K562 (cell line): ENCODE measurements around the gene NFIC. TPM values are rescaled to one million over a fixed set of nuclear protein-coding genes. Genes with fewer than 3 reads are reported as not detected.
A peak's percentile ranks its signal among the peaks of the same experiment; 100 is the strongest.

Experiments
- ARID1B ChIP-seq: fragments of 450-650 bp; IDR thresholded peaks from 2 replicates; pipeline ENCODE4 v1.6.1; 2016; ENCODE audit warnings: antibody characterized with exemption, mild to moderate bottlenecking, inconsistent platforms
- E2F3 ChIP-seq: fragments of 250-450 bp; sonication (Bioruptor Pico); IDR thresholded peaks from 2 replicates; pipeline ENCODE4 v1.4.0; 2020; ENCODE audit warnings: mild to moderate bottlenecking
- ESRRA ChIP-seq: fragments of 450-650 bp; IDR thresholded peaks from 2 replicates; pipeline ENCODE4 v1.6.1; 2014; ENCODE audit warnings: low read depth, mild to moderate bottlenecking, moderate library complexity, borderline replicate concordance
- FOXA3 ChIP-seq, 2 experiments: fragments of 450-650 bp in 1 of 2; sonication (generic) in 1 of 2; formaldehyde crosslinking; IDR thresholded peaks in 1 of 2; conservative IDR thresholded peaks in 1 of 2; 2 replicates each; pipeline versions ENCODE4 v1.4.0 to v1.8.0; 2020 to 2022; ENCODE audit warnings: mild to moderate bottlenecking in 2 of 2, missing genetic modification reagents in 1 of 2
- GABPA ChIP-seq: fragments of 200-800 bp; sonication (Bioruptor generic); conservative IDR thresholded peaks from 2 replicates; pipeline ENCODE4 v1.6.1; 2016; ENCODE audit warnings: low read depth, missing genetic modification characterization, missing compliant biosample characterization
- IRF9 ChIP-seq: fragments of 450-650 bp; IDR thresholded peaks from 2 replicates; pipeline ENCODE4 v1.6.1; 2016; ENCODE audit warnings: missing biosample characterization, missing genetic modification characterization
- LARP7 ChIP-seq: fragments of 450-650 bp; IDR thresholded peaks from 2 replicates; pipeline ENCODE4 v1.6.1; 2016
- NR2C2 ChIP-seq, 2 experiments: fragments of 200-800 bp in 1 of 2; sonication (Bioruptor generic) in 1 of 2; sonication (generic) in 1 of 2; formaldehyde crosslinking in 1 of 2; IDR thresholded peaks; 2 replicates each; pipeline versions ENCODE4 v1.6.1 to v1.8.0; 2016 to 2022; ENCODE audit warnings: mild to moderate bottlenecking in 1 of 2, missing compliant biosample characterization in 1 of 2, missing genetic modification characterization in 1 of 2, missing genetic modification reagents in 1 of 2
- U2AF1 ChIP-seq: fragments of 200-400 bp; formaldehyde crosslinking; optimal IDR thresholded peaks from 2 replicates; pipeline ENCODE3; 2017; ENCODE audit warnings: mild to moderate bottlenecking, low read depth, low read length, moderate library complexity
- UBTF ChIP-seq, 2 experiments: IDR thresholded peaks; 2 replicates each; pipeline ENCODE4 v1.6.1; 2012; ENCODE audit warnings: improper control_type of control experiment in 2 of 2, low read depth in 2 of 2, low read length in 2 of 2, borderline replicate concordance in 1 of 2
- ZC3H4 ChIP-seq: sonication (generic); formaldehyde crosslinking; IDR thresholded peaks from 2 replicates; pipeline ENCODE4 v1.9.0; 2021; ENCODE audit warnings: missing genetic modification reagents, borderline replicate concordance
- ZNF76 ChIP-seq: fragments of 250-450 bp; sonication (Bioruptor Pico); IDR thresholded peaks from 2 replicates; pipeline ENCODE4 v1.4.0; 2020; ENCODE audit warnings: mild to moderate bottlenecking, moderate library complexity, borderline replicate concordance
- ZNF785 ChIP-seq: fragments of 250-450 bp; sonication (Bioruptor Pico); IDR thresholded peaks from 2 replicates; pipeline ENCODE4 v1.4.0; 2020; ENCODE audit warnings: mild to moderate bottlenecking
- polyA plus RNA-seq, 8 experiments: library from polyadenylated mRNA; depleted of rRNA in 4 of 8; stranded (reverse) in 5 of 8; unstranded in 3 of 8; fragments of >200 nt; fragmentation: Nextera tagmentation in 2 of 8; fragmentation: Illumina TruSeq in 1 of 8; extraction: Ambion mirVana in 2 of 8; extraction: Trizol in 1 of 8; gene quantifications; 2 replicates each; pipeline versions ENCODE4 v1.2.1 to v1.2.3, GENCODE V29; 2011 to 2014; ENCODE audit warnings: inconsistent platforms in 1 of 8, missing spikeins in 1 of 8
- total RNA-seq, 7 experiments: library from RNA; depleted of rRNA in 6 of 7; stranded (reverse); fragments of >200 nt in 6 of 7; fragmentation: Illumina TruSeq in 2 of 7; extraction: Trizol in 2 of 7; gene quantifications; 2 replicates each; pipeline versions ENCODE4 v1.2.1 to v1.2.3, GENCODE V29; 2011 to 2021; ENCODE audit warnings: low replicate concordance in 1 of 7
- TF ChIP-seq, protein P1 (sequence below): fragments of 450-650 bp; IDR thresholded peaks from 2 replicates; pipeline ENCODE4 v1.7.1; 2018; ENCODE audit warnings: mild to moderate bottlenecking, low read depth; ENCODE audit not compliant: partially characterized antibody
- TF ChIP-seq, protein P2 (sequence below): fragments of 450-650 bp; IDR thresholded peaks from 2 replicates; pipeline ENCODE4 v1.6.1; 2017; ENCODE audit warnings: antibody characterized with exemption, mild to moderate bottlenecking

The NFIC gene
- total and polyA plus RNA-seq, 9 of the 15 experiments (the other 6 are each of a cell fraction or from before 2014, with no cell fraction given): 0.71 to 62.1 (median 6.9) TPM

DNA sequence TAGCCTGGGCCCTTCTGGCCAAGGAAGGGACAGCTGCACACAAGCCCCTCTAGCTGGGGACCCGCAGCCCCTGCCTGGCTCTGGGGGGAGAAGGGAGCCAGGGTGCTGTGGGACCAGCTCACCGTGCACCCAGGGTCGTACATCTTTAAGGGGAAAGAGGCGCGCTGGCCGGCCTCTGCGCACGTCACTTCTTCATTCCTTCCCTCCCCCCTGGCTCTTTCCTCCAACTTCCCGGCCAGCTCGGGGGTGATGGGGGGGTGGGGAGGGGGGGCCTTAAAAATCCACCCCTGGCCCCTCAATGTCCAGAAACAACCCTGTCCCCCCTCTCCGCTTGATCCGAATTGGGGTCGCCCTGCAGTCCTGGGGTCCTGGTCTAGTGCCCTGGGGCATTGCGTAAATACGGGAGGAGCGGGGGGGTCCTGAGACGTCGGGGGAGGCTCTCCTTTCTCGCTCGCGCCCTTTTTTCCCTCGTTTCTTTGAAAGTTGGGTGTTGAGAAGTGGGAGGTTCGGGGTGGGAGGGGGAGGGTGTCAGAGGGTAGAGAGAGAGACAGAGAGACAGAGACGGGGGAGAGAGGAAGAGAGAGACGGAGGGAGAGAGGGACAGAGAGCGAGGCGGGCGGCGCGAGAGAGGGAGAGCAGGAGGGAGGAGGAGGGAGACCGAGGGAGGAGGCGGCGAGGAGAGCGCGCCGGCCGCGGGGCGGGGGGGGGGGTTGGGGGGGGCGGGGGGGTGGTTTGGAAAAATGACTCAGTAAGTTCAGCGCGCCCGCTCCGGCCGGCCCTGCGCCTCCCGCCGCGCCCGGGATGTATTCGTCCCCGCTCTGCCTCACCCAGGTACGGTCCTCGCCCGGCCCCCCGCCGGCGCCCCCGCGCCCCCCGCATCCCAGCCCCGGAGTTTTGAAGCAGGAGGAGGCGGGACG, at the start of gene NFIC (continued):
- TF ChIP-seq, protein P1, sequence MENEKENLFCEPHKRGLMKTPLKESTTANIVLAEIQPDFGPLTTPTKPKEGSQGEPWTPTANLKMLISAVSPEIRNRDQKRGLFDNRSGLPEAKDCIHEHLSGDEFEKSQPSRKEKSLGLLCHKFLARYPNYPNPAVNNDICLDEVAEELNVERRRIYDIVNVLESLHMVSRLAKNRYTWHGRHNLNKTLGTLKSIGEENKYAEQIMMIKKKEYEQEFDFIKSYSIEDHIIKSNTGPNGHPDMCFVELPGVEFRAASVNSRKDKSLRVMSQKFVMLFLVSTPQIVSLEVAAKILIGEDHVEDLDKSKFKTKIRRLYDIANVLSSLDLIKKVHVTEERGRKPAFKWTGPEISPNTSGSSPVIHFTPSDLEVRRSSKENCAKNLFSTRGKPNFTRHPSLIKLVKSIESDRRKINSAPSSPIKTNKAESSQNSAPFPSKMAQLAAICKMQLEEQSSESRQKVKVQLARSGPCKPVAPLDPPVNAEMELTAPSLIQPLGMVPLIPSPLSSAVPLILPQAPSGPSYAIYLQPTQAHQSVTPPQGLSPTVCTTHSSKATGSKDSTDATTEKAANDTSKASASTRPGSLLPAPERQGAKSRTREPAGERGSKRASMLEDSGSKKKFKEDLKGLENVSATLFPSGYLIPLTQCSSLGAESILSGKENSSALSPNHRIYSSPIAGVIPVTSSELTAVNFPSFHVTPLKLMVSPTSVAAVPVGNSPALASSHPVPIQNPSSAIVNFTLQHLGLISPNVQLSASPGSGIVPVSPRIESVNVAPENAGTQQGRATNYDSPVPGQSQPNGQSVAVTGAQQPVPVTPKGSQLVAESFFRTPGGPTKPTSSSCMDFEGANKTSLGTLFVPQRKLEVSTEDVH: no peak
- TF ChIP-seq E2F3 (peak; percentile 76; the same call in 1 of the 2 replicates), GABPA (tag) (no peak), ZNF785 (no peak), ESRRA (no peak), FOXA3 (CRISPR knock-in tag; conservative IDR thresholded peaks at IDR 0.05 in 1 of 2, IDR thresholded peaks at IDR 0.05 in 1 of 2) (no peak), ZC3H4 (no peak), LARP7 (peak; percentile 81; the same call in 1 of the 2 replicates), U2AF1 (no peak), ZNF76 (CRISPR knock-in tag) (no peak), UBTF (IDR thresholded peaks at IDR 0.05; ENCODE audit: borderline replicate concordance in 1 of 2, low read depth in 2 of 2, low read length in 2 of 2) (no peak), ARID1B (peak; percentile 57; the same call in 1 of the 2 replicates), NR2C2 (CRISPR knock-in tag; IDR thresholded peaks at IDR 0.05) (no peak), NR2C2 (tag; IDR thresholded peaks at IDR 0.05) (no peak), IRF9 (no peak)
- TF ChIP-seq, protein P2, sequence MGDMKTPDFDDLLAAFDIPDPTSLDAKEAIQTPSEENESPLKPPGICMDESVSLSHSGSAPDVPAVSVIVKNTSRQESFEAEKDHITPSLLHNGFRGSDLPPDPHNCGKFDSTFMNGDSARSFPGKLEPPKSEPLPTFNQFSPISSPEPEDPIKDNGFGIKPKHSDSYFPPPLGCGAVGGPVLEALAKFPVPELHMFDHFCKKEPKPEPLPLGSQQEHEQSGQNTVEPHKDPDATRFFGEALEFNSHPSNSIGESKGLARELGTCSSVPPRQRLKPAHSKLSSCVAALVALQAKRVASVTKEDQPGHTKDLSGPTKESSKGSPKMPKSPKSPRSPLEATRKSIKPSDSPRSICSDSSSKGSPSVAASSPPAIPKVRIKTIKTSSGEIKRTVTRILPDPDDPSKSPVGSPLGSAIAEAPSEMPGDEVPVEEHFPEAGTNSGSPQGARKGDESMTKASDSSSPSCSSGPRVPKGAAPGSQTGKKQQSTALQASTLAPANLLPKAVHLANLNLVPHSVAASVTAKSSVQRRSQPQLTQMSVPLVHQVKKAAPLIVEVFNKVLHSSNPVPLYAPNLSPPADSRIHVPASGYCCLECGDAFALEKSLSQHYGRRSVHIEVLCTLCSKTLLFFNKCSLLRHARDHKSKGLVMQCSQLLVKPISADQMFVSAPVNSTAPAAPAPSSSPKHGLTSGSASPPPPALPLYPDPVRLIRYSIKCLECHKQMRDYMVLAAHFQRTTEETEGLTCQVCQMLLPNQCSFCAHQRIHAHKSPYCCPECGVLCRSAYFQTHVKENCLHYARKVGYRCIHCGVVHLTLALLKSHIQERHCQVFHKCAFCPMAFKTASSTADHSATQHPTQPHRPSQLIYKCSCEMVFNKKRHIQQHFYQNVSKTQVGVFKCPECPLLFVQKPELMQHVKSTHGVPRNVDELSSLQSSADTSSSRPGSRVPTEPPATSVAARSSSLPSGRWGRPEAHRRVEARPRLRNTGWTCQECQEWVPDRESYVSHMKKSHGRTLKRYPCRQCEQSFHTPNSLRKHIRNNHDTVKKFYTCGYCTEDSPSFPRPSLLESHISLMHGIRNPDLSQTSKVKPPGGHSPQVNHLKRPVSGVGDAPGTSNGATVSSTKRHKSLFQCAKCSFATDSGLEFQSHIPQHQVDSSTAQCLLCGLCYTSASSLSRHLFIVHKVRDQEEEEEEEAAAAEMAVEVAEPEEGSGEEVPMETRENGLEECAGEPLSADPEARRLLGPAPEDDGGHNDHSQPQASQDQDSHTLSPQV: no peak
